Activated CD8-positive, alpha-beta memory T cell treated with anti-CD3 and anti-CD28 coated beads for 24 hours (primary cell): ENCODE data around the gene ZNF648.
A peak's percentile ranks its signal among the peaks of the same experiment; 100 is the strongest.
"Not testable (repeated sequence)": the region's sequence is repeated elsewhere in the genome, so short reads cannot be mapped to it uniquely, and the experiment has no call there.

ENCODE experiments used
- DNase-seq: peaks from one replicate; pipeline ENCODE4 v3.0.0-alpha.2; 2020

ZNF648 gene

GRCh38 chr1:182069028-182069466 lies 7.5 kb upstream of the ZNF648 start:
- peak; percentile 63 for DNase-seq

GRCh38 chr1:182066934-182067333 lies 5.4 kb upstream of the ZNF648 start:
- DNase-seq: peak; percentile 4

GRCh38 chr1:182065126-182065845 lies 3.8 kb upstream of the ZNF648 start:
- peak; percentile 17 for DNase-seq

DNA sequence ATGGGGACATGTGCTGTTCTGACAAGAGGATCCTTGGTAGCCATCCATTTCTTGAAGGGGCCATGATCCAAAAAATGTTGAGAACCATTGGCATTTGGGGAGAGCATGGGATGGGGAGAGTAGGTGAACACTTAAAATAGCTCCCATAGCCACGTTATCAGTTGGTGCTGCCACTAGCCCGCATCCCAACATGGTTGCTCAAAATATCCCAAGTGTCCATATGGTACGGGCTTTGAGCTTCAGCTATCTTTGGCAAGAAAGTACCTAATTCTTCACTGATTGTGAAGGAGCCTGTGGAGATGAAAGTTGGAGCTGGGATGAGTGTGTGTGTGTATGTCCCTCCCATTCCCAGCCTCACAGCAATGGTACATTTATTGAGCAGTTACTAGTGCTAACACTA lies 3.1 kb upstream of the ZNF648 start:
- DNase-seq: peak; percentile 4

DNA sequence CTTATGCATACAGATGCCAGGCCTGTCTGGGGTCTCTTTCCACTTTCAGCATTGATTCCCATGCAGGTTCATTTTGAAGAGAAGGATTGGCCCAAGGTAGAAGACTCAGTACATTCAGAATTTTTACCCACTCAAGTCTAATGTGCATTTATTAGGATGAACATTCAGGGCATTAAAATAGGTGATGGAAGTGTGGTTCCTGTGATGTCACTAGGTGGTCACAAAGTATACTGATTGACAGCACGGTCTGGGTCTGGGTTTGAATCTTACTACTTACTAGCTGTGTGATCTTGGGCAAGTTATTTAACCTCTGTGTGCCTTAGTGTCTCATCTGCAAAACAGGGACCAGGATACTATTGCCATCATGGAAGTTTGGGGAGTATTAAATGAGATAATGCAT lies 711 bp upstream of the ZNF648 start:
- no peak for DNase-seq

DNA sequence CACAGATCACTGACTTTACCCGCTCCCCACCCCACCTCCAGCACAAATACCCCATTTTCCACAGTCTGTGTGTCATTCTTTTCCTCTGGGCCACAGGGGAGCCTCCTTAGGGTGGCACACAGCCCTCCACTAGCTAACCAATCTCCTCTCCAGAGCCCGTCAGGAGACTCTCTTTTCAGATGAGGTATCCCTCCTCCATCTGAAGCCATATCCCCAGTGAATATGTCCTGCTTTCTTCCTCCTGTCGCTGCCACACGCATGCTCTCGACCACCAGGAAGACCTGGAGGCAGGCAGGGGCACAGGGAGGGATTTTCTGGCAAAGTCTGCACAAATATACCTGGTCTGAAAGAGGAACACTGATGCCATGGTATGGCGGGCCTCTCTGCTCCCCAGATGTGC lies 635 bp downstream of the ZNF648 start:
- DNase-seq: peak; percentile 11

GRCh38 chr1:182059936-182060335 lies 1.6 kb downstream of the ZNF648 start:
- no peak for DNase-seq

- no peak for DNase-seq
These were observed 4.7 kb downstream of the ZNF648 start for GRCh38 chr1:182056601-182057366.

DNA sequence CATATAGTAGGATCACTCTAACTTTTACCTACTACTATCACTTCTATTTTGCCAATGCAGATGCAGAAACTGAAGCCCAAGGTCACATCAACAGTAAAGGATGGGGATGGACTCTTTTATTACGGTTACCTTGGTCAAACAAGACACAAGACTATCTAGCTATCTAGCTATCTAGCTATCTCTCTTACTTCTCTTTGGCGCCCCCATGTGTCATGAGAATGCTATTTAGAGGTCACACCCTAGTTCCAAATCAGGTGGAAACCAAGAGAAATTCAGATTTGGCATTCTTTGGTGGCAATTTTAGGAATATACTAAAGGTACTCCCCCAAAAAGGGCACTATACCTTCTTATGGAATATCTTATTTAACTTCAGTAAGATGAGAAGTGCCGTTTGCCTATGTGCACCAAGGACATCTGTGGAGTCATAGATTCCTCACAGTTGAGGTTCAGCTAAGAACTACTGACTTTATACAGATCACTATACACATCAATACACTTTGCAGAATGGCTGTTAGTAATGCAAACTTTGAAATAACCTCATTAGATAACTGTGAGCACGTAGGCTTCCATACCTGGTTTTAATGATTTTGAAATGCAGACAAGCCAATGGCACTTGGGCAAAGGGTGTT lies 6.7 kb downstream of the ZNF648 start:
- DNase-seq: peak; percentile 65

- DNase-seq: no peak
These were observed 9.2 kb downstream of the ZNF648 start for GRCh38 chr1:182052355-182052754.

DNA sequence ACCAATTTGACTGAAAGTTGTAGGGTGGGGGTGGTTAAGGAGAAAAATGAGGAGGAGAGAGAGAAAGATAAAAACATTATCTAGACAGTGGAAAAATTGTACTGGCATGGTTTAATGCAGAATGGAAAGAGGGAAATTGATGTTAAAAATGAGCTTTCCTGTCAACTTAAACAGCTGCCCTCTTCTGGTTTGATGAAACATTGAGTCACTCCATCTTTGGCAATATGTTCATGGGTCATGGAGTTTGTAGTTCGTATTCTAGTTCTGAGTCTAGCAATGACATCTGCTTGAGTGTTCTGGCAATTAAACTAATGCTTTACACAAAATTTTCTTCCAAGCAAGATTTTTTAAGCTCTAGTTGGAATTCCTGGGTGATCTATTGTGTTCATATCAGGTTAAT lies 9.6 kb downstream of the ZNF648 start:
- no peak for DNase-seq

DNA sequence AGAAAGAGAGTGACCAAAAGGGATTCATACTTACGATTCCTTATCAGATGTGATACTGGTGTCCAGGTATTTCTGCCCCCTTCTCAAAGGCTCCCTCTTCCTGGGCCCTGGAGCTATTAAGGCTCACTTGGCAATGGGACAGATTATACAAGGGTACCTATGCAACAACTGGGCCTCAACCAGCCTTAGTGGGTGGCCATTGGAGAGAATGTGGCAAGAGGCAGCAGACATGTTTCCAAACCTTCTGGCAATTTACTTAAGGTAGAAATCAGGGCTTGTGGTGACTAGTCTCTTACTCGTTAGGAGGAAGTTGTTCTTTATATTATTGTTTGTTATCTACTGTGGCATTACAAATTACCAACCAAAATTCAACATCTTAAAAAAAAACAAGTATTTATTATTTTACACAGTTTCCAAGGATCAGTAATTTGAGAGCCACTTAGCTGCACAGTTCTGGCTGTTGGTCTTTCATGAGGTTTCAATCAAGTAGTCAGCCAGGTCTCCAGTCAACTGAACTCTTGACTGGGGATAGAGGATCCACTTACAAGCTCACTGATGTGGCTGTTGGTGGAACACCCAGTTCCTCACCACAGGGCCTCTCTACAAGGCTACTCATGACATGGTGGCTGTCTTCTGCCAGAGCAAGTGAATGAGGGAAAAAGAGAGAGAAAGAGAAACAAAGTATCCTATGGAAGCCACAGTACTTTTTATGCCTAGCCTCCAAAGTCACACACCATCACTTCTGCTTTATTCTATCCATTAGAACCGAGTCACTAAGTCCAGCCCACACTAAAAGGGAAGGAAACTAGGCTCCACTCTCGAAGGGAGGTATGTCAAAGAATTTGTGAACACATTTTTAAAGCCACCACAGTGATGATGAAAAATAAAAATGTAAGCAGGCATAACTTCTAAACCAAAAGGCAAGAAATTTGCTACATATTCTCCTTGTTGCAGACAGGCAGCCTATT lies 10.7 kb downstream of the ZNF648 start:
- no peak for DNase-seq

DNA sequence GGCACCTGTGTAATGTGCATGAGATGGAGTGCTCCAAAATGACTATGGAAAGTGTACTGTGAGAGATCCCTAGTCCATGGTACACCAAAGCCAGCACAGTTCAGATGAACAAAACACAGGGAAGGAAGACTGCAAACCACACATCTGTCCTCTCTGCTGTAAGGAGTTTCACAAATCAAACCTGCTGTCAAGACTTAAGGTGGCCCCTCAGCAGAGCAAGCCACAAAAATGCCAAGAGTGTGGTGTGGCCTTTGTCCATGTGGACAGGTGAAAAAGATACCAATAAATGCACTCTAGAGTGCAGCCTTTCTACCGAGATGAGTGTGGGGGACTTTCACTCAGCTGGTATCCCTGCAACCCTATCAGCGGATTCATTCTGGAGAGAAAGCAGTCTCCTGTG lies 12.9 kb downstream of the ZNF648 start:
- DNase-seq: no peak

DNA sequence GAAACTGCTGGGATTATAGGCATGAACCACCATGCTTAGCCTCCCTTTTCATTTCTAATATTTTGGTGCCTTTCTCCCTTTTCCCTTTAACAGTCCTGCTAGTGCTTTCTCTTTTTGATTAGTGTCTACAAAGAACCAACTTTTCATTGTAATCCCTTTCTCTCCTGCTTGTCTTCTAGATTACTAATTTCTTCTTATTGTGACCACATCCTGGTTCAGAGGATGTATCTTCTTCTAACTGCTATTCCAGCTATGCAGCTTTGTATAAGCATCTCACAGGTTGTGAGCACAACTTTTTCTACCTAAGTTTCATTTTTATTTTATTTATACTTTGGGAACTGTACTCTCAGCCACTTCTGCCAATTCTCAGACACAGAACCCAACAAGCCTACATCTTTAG lies 14.7 kb downstream of the ZNF648 start:
- DNase-seq: no peak

DNA sequence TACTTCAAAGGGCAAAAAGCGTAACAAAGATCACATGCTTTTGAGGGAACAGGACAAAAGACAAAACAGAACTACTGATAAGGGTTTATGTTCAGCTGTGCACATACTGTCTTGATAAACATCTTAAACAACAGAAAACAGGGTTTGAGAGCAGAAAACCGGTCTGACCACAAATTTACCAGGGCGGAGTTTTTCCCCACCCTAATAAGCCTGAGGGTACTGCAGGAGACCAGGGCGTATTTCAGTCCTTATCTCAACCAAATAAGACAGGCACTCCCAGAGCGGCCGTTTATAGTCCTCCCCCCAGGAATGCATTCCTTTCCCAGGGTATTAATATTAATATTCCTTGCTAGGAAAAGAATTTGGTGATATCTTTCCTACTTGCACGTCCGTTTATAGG lies 16.0 kb downstream of the ZNF648 start:
- not testable (repeated sequence) for DNase-seq

DNA sequence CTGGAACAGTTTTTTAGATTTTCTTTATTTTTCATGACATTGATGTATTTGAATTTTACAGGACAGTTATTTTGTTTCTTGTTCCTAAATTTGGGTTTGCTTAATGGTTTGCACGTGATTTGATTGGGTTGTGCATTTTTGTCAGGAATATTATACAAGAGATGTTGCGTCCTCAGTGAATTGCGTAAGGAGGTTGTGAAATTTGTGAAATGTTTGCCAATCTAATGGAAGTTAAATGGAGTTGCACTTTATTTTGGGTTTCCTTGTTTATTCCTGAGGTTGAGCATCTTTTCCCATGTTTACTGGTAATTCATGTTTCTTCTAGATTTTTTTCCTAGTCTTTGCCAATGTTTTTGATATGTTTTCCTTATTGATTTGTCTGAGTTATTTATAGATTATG lies 19.9 kb downstream of the ZNF648 start:
- no peak for DNase-seq

DNA sequence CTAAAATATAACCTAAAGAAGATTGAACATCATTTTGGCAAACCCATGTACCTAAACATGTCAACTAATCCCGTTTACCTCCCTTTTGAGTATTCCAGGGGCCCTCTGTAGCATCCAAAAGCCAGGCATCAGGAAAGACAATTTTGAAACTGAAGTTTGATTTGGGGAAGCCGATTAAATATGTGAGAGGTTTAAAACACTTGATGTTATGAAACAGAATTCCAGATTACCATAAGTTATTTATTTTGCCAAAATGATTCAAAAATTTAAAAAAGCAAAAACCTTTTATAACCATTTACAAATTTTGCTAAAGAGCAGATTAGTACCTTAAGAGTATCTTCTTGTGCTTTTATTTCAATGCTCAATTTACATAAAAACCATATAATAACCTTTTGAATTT lies 23.3 kb downstream of the ZNF648 start:
- DNase-seq: no peak

DNA sequence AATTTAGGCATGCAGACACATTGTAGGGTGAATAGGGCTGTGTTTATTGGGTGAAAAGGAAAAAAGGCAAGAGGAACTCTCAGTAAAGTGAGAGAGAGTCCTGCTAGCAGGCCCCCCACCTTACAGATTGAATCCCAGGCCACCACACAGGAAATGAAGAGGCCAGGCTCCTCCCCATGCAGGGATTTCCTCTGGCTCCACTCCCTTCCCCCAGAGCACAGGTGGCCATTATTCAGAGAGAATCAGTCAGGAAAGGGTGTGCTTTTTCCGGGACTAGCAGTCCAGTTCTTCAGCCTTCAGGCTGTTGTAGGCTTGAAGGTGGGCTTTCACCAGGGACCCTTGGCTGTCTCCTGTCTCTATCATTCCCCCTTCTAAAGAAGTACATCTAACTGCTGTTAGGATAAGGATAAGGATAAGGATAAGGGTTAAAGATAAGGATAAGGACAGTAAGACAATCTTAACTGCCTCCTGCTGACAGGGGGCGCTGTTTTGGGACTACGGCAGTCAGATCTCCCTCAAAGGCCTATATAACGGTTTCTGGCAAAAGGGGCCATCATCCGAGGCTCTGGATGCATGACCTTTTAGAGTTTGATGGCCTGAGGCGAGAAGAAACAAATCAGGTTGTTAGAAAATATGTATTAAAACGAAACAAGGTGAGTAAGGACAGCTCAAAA lies 26.3 kb downstream of the ZNF648 start:
- DNase-seq: no peak

DNA sequence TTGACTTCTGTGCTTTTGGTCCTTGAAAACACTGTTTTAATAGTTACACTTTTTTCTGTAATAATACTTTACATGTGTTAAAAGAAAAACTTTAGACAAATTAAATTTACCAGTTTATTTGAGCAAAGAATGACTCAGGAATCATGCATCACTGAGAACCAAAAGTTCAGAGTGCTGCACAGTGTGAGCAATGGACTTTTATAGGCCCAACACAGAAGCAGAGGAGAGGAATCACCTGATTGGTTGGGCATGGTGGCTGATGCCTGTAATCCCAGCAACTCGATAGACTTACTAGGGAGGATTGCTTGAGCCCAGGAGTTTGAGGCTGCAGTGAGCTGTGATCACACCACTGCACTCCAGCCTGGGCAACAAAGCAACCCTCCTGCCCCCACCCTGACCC lies 29.3 kb downstream of the ZNF648 start:
- DNase-seq: no peak

- DNase-seq: peak; percentile 99
These were observed 31.9 kb downstream of the ZNF648 start for GRCh38 chr1:182029379-182030331.

- no peak for DNase-seq
These were observed 32.5 kb downstream of the ZNF648 start for GRCh38 chr1:182029002-182029378.
